GM12801 (cell line): ENCODE results near the gene ALOX5AP.

Source experiments
- TF ChIP-seq, protein P1 (sequence below): IDR thresholded peaks from one replicate; pipeline ENCODE4 v1.5.1; 2011; ENCODE audit warnings: control low read depth; ENCODE audit not compliant: insufficient read length; ENCODE audit errors: extremely low read depth

The ALOX5AP gene

DNA sequence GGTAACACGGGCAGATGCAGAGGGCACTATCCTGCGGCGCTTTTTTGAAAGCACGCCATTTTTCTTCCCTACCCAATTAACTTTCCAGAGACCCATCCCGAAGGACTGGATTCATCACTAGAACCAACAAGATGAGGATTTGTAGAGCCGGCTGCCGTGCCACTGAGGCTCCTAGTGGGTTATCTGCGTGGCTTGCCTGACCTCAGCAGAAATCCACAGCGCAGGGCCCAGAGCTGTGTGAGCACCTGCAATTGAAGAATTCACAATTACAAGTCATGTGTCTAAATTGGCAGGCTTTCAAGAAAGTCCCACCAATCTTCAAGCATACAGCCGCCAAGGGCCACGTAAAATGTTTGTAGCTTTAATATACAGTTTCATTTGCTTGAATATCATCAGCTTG, 75.5 kb downstream of the ALOX5AP start:
- TF ChIP-seq, protein P1, sequence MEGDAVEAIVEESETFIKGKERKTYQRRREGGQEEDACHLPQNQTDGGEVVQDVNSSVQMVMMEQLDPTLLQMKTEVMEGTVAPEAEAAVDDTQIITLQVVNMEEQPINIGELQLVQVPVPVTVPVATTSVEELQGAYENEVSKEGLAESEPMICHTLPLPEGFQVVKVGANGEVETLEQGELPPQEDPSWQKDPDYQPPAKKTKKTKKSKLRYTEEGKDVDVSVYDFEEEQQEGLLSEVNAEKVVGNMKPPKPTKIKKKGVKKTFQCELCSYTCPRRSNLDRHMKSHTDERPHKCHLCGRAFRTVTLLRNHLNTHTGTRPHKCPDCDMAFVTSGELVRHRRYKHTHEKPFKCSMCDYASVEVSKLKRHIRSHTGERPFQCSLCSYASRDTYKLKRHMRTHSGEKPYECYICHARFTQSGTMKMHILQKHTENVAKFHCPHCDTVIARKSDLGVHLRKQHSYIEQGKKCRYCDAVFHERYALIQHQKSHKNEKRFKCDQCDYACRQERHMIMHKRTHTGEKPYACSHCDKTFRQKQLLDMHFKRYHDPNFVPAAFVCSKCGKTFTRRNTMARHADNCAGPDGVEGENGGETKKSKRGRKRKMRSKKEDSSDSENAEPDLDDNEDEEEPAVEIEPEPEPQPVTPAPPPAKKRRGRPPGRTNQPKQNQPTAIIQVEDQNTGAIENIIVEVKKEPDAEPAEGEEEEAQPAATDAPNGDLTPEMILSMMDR: no peak
